Psoas muscle (tissue), 8 donors: ENCODE results near the gene GYS1. TPM values are rescaled to one million over a fixed set of nuclear protein-coding genes. Genes with fewer than 3 reads are reported as not detected.
"Not testable (repeated sequence)": the region's sequence is repeated elsewhere in the genome, so short reads cannot be mapped to it uniquely, and the experiment has no call there.

ENCODE experiments used
- ATAC-seq, 4 donors: fragments of 200-7000 bp; cut with Tn5 transposase; one replicate each; pipeline ENCODE4 v1.9.1; 2020; ENCODE audit warnings: moderate library complexity in 3 of 4, mild to moderate bottlenecking in 2 of 4
- DNase-seq, 2 donors: peaks; one replicate each; pipeline ENCODE4 v3.0.0-alpha.2; 2020
- H3K27ac ChIP-seq: fragments of 200-600 bp; one replicate; pipeline ENCODE4 v1.8.0; 2022
- H3K27me3 ChIP-seq, 3 donors: fragments of 200-600 bp in 1 of 3; one replicate each; pipeline versions ENCODE4 v1.6.1 to v1.8.0; 2013 to 2022; ENCODE audit warnings: low read length in 2 of 3, mild to moderate bottlenecking in 2 of 3, moderate library complexity in 1 of 3; ENCODE audit not compliant: insufficient read depth in 3 of 3
- H3K36me3 ChIP-seq, 2 donors: fragments of 200-600 bp in 1 of 2; one replicate each; pipeline versions ENCODE4 v1.6.1 to v1.8.0; 2013 to 2022; ENCODE audit warnings: low read depth in 1 of 2, mild to moderate bottlenecking in 1 of 2, moderate library complexity in 1 of 2; ENCODE audit not compliant: insufficient read depth in 1 of 2
- H3K4me1 ChIP-seq: fragments of 200-600 bp; one replicate; pipeline ENCODE4 v1.8.0; 2022
- H3K4me3 ChIP-seq: fragments of 200-600 bp; one replicate; pipeline ENCODE4 v1.8.0; 2022; ENCODE audit warnings: mild to moderate bottlenecking
- H3K9me3 ChIP-seq: fragments of 200-600 bp; one replicate; pipeline ENCODE4 v1.8.0; 2022
- CTCF ChIP-seq: fragments of 200-600 bp; IDR thresholded peaks from one replicate; pipeline ENCODE4 v1.8.0; 2022; ENCODE audit warnings: antibody characterized with exemption
- WGBS, 3 donors: extraction: QIAGEN DNeasy Blood & Tissue Kit; methylation state at CpG; one replicate each; pipeline versions ENCODE4 v1.1.6 to v1.1.7; 2013; 5-methylcytosine and 5-hydroxymethylcytosine counted together
- intact Hi-C, 2 donors: fragments of 100-400 bp; cut with DNase I; formaldehyde crosslinking; loops; one replicate each; pipeline versions ENCODE4 v1.11.0 to v1.14.2; 2022
- polyA plus RNA-seq, 3 donors: library from polyadenylated mRNA; stranded (reverse); fragments of 200-250 nt; gene quantifications; one replicate each; pipeline ENCODE4 v1.2.3, GENCODE V29; 2013
- total RNA-seq, 4 donors: library from RNA; stranded (reverse); fragmentation: NEBNext Ultra II Directional in 2 of 4; extraction: Animal tissue kit (Norgen Biotek cat#: 25700) in 2 of 4; gene quantifications; one replicate each; pipeline versions ENCODE4 v1.2.1 to v1.2.4, GENCODE V29; 2021 to 2023
- donor health status: healthy with polysubstance abuse.
- donor health status: DM: no; HTN: no; CAD: no; lungs with moderate emphysema.
- donor health status: Bipolar disorder and iron deficiency.
- donor health status: healthy.
- donor health status: DM: yes; HTN: yes; CAD: no.
- donor health status: DM: no; HTN: no; CAD: no.
- donor health status: DM: no; HTN: no; CAD: no.
- donor health status: DM: yes; HTN: yes; CAD: no.

Gene GYS1
- total and polyA plus RNA-seq, 7 donors = 30.9 to 331 (median 147) TPM

GRCh38 chr19:48926909-48927308, 66.2 kb downstream of the GYS1 start:
- peaks cover 0 to 16% of the 10 kb centered on the region in 2 donors for H3K36me3 ChIP-seq
- peak overlapping the region; percentile 23 for H3K27ac ChIP-seq
- ATAC-seq (peak; percentile 69 to 87 (median 80)), DNase-seq (peak in 1 of 2 donors; percentile 51)
- WGBS, 3 donors = 31 to 41% (median 38%) methylated on average over 10 of the region's 10 CpGs
- no peaks in the 10 kb centered on the region for H3K9me3 ChIP-seq
- intact Hi-C loops = no loop called here
- H3K27me3 ChIP-seq = no peaks in the 10 kb centered on the region
- TF ChIP-seq CTCF = no peak
- H3K4me3 ChIP-seq = no peak overlapping the region
- H3K4me1 ChIP-seq = peaks cover 8% of the 10 kb centered on the region

- H3K27ac ChIP-seq, DNase-seq, H3K27me3 ChIP-seq, intact Hi-C loops, H3K4me1 ChIP-seq, ATAC-seq, H3K9me3 ChIP-seq, H3K4me3 ChIP-seq: not testable (repeated sequence)
- H3K36me3 ChIP-seq = peaks cover 0 to 25% of the 10 kb centered on the region in 2 donors
- WGBS, 3 donors = 72 to 76% (median 72%) methylated on average over 8 of the region's 8 CpGs
These were observed 67.2 kb downstream of the GYS1 start for GRCh38 chr19:48925890-48926289.

- H3K27me3 ChIP-seq = no peaks in the 10 kb centered on the region
- intact Hi-C loops = no loop called here
- H3K27ac ChIP-seq = no peak overlapping the region
- peaks cover 8% of the 10 kb centered on the region for H3K4me1 ChIP-seq
- H3K4me3 ChIP-seq = no peak overlapping the region
- no peaks in the 10 kb centered on the region for H3K9me3 ChIP-seq
- H3K36me3 ChIP-seq = peaks cover 0 to 31% of the 10 kb centered on the region in 2 donors
- WGBS, 3 donors = 66 to 74% (median 74%) methylated on average over 11 of the region's 11 CpGs
- no peak for TF ChIP-seq CTCF
- ATAC-seq = peak in 2 of 4 donors; percentile 9 to 11
- DNase-seq = no peak
These were observed 67.8 kb downstream of the GYS1 start for GRCh38 chr19:48925240-48925843.

- Histone ChIP-seq H3K4me3 (no peak overlapping the region), H3K9me3 (no peaks in the 10 kb centered on the region), H3K36me3 (peaks cover 0 to 54% of the 10 kb centered on the region in 2 donors), H3K27ac (no peak overlapping the region), H3K27me3 (no peaks in the 10 kb centered on the region), H3K4me1 (peaks cover 8% of the 10 kb centered on the region)
- no peak for ATAC-seq
- WGBS, 3 donors = 75 to 87% (median 76%) methylated on average over 17 to 18 of the region's 18 CpGs
- TF ChIP-seq CTCF = no peak
- DNase-seq = no peak
- intact Hi-C loops = no loop called here
These were observed 70.3 kb downstream of the GYS1 start for GRCh38 chr19:48922548-48923490.
